Esophagus squamous epithelium (tissue), 5 donors: ENCODE results near the gene LRBA. TPM values are rescaled to one million over a fixed set of nuclear protein-coding genes. Genes with fewer than 3 reads are reported as not detected.

Source experiments
- DNase-seq: peaks from one replicate; lab custom pipeline; 2025; lab: John Stamatoyannopoulos, UW
- H3K27ac ChIP-seq, 4 donors: fragments of 200-600 bp; sonication (generic); one replicate each; pipeline ENCODE4 v1.5.1; 2016 to 2019; ENCODE audit warnings: mild to moderate bottlenecking in 1 of 4
- H3K27me3 ChIP-seq, 4 donors: fragments of 200-600 bp; sonication (generic); 1 replicate in 3 of 4; 2 replicates in 1 of 4; pipeline versions ENCODE4 v1.5.1 to v1.6.0; 2017 to 2021; ENCODE audit warnings: antibody characterized with exemption in 1 of 4
- H3K36me3 ChIP-seq, 3 donors: fragments of 200-600 bp; sonication (generic); one replicate each; pipeline ENCODE4 v1.5.1; 2016 to 2019
- H3K4me1 ChIP-seq, 3 donors: fragments of 200-600 bp; sonication (generic); one replicate each; pipeline ENCODE4 v1.5.1; 2017 to 2019
- H3K4me3 ChIP-seq, 4 donors: fragments of 200-600 bp; sonication (generic); 1 replicate in 3 of 4; 2 replicates in 1 of 4; pipeline ENCODE4 v1.5.1; 2016 to 2019; ENCODE audit warnings: mild to moderate bottlenecking in 2 of 4, moderate library complexity in 1 of 4
- H3K9me3 ChIP-seq, 3 donors: fragments of 200-600 bp; sonication (generic); one replicate each; pipeline ENCODE4 v1.5.1; 2016 to 2019
- POLR2A ChIP-seq, 4 donors: fragments of 450-650 bp; IDR thresholded peaks; one replicate each; pipeline ENCODE4 v1.6.1; 2017; ENCODE audit warnings: antibody characterized with exemption in 4 of 4, mild to moderate bottlenecking in 4 of 4, moderate library complexity in 3 of 4
- WGBS, 2 donors: methylation state at CpG; one replicate each; pipeline ENCODE4 v1.1.5; 2018; 5-methylcytosine and 5-hydroxymethylcytosine counted together
- intact Hi-C: fragments of 100-400 bp; cut with DNase I; formaldehyde crosslinking; loops from one replicate; pipeline ENCODE4 v1.15.0; 2022
- total RNA-seq, 4 donors: library from RNA; depleted of rRNA; stranded (reverse); fragments of >200 nt; gene quantifications; one replicate each; pipeline ENCODE4 v1.1.0, GENCODE V29; 2016
- TF ChIP-seq, protein P1 (sequence below), 6 experiments: fragments of 450-650 bp in 4 of 6; fragments of 200-600 bp in 2 of 6; sonication (generic) in 2 of 6; IDR thresholded peaks; one replicate each; pipeline ENCODE4 v1.5.1; 2016 to 2019; ENCODE audit warnings: antibody characterized with exemption in 6 of 6, mild to moderate bottlenecking in 4 of 6, moderate library complexity in 4 of 6
- donor health status: DM: yes; HTN: yes; CAD: no.

LRBA gene
- total RNA-seq, 4 donors from 2014 or later: 54.7 to 91.8 (median 66.2) TPM

DNA sequence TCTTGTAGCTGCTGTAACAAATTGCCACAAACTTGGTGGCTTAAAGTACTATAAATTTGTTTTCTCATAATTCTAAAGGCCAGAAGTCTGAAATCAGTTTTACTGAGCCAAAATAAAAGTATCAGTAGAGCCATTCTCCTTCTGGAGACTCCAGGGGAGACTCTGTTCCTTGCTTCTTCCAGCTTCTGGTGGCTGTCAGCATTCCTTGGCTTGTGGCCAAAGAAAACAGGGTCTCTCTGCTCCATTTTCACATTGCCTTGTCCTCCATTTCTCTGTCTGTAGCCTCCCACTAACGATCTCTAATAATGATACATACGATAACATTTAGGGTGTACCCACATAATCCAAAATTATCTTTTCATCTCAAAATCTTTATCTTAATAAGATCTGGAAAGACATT lies 232.8 kb downstream of the LRBA start:
- Histone ChIP-seq H3K4me1 (no peaks in the 10 kb centered on the region), H3K27ac (no peak overlapping the region), H3K9me3 (no peaks in the 10 kb centered on the region), H3K4me3 (no peak overlapping the region), H3K27me3 (no peaks in the 10 kb centered on the region), H3K36me3 (no peaks in the 10 kb centered on the region)
- 86 to 93% methylated on average over 2 of the region's 2 CpGs for WGBS, 2 donors
- intact Hi-C loops: no loop called here
- TF ChIP-seq, protein P1, sequence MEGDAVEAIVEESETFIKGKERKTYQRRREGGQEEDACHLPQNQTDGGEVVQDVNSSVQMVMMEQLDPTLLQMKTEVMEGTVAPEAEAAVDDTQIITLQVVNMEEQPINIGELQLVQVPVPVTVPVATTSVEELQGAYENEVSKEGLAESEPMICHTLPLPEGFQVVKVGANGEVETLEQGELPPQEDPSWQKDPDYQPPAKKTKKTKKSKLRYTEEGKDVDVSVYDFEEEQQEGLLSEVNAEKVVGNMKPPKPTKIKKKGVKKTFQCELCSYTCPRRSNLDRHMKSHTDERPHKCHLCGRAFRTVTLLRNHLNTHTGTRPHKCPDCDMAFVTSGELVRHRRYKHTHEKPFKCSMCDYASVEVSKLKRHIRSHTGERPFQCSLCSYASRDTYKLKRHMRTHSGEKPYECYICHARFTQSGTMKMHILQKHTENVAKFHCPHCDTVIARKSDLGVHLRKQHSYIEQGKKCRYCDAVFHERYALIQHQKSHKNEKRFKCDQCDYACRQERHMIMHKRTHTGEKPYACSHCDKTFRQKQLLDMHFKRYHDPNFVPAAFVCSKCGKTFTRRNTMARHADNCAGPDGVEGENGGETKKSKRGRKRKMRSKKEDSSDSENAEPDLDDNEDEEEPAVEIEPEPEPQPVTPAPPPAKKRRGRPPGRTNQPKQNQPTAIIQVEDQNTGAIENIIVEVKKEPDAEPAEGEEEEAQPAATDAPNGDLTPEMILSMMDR (IDR thresholded peaks at IDR 0.05): no peak
- TF ChIP-seq POLR2A (IDR thresholded peaks at IDR 0.05): no peak
- no peak for DNase-seq

DNA sequence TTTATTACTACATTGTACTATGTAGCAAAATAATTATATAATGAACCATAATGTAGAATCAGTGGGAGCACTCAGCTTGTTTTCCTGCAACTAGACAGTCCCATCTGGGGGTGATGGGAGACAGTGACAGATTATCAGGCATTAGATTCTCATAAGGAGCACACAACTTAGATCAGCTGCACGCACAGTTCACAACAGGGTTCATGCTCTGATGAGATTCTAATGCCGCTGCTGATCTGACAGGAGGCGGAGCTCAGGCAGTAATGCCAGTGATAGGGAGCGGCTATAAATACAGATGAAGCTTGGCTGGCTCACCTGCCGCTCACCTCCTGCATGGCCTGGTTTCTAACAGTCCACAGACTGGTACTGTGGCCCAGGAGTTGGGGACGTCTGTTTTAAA lies 233.9 kb downstream of the LRBA start:
- Histone ChIP-seq H3K9me3 (no peaks in the 10 kb centered on the region), H3K36me3 (no peaks in the 10 kb centered on the region), H3K27me3 (no peaks in the 10 kb centered on the region), H3K4me1 (no peaks in the 10 kb centered on the region), H3K27ac (no peak overlapping the region), H3K4me3 (no peak overlapping the region)
- DNase-seq: no peak
- WGBS, 2 donors: 88 to 93% methylated on average over 6 of the region's 6 CpGs
- intact Hi-C loops: no loop called here
- TF ChIP-seq, protein P1 (IDR thresholded peaks at IDR 0.05): no peak
- no peak for TF ChIP-seq POLR2A (IDR thresholded peaks at IDR 0.05)

DNA sequence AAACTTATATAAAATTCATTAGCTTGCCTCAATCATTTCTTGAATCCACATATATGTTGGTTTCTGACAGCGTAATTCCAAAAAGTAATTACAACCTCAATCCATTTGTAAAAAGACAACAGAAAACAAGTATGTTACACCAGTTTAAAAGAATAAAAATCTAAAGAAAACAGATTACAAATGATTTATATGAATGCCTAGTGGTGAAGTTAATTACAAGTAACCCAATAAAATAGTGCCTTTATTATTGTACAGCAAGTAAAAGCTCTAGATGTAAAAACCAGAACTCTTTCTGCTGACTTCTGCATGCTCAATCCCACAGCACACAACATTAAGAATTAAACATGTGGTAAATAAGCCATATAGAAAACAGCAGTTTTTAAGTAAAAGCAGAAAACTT lies 235.4 kb downstream of the LRBA start:
- intact Hi-C loops: no loop called here
- H3K4me1 ChIP-seq: no peaks in the 10 kb centered on the region
- no peak overlapping the region for H3K4me3 ChIP-seq
- DNase-seq: no peak
- no peaks in the 10 kb centered on the region for H3K27me3 ChIP-seq
- WGBS, 2 donors: 90 to 97% methylated on average over 1 of the region's 1 CpG
- no peak overlapping the region for H3K27ac ChIP-seq
- no peaks in the 10 kb centered on the region for H3K9me3 ChIP-seq
- no peak for TF ChIP-seq POLR2A (IDR thresholded peaks at IDR 0.05)
- TF ChIP-seq, protein P1 (IDR thresholded peaks at IDR 0.05): no peak
- H3K36me3 ChIP-seq: no peaks in the 10 kb centered on the region

DNA sequence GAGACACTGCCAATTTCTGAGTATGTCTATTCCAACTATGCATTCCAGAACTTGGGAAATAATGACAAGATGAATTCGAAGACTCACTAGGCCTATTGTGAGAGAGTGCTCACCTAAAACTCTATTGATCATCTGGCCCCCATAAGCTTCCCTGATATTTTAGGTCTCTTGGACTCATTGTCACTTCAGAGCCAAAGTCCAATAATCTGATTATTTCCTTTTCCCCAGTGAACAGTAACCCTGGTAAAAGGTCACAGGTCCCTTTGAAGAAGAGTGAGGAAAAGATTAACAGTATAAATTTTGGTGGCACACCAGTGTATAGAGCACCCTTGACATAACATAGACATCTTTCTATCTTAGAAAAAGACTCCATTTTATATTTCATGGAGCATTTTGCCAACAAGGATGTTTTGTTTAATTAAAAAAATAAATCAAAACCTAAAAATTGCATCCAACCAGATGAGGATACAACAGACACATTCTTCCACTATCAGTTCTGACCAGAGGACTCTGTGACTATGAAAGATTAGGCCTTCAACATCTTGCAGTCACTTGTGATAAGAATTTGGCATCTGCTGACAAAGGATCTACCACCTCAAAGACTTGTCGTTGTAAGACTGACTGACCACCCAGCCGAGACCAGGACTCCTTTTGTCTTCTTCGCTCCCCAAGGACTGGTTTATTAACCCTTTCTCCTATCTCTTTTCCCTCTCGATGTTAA lies 241.2 kb downstream of the LRBA start:
- Histone ChIP-seq H3K4me1 (no peaks in the 10 kb centered on the region), H3K4me3 (no peak overlapping the region), H3K9me3 (no peaks in the 10 kb centered on the region), H3K27ac (no peak overlapping the region), H3K27me3 (no peaks in the 10 kb centered on the region), H3K36me3 (peaks cover 0 to 17% (median 0%) of the 10 kb centered on the region in 3 donors)
- no peak for DNase-seq
- WGBS, 2 donors: 87 to 89% methylated on average over 5 of the region's 5 CpGs
- TF ChIP-seq, protein P1 (IDR thresholded peaks at IDR 0.05): no peak
- TF ChIP-seq POLR2A (IDR thresholded peaks at IDR 0.05): no peak
- intact Hi-C loops: no loop called here

DNA sequence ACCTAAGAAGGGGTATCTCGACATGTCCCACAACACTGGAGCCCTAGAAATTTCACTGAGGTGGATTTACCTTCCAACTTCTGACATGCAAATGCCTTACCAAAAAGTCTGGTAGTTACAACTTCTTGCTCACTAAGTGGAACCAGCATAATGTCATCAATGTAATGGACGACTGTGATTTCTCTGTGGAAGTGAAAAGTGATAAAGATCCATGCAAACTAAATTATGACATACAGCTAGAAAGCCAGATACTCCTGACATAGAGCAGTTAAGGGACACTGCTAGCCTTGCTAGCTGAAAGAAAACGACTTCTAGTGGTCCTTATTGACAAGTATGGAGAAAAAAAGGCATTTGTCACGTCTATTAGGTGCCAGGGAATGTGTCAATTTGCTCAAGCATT lies 242.1 kb downstream of the LRBA start:
- intact Hi-C loops: no loop called here

More for the DNA sequence above, 242.1 kb downstream of the LRBA start:
- peaks cover 0 to 17% (median 0%) of the 10 kb centered on the region in 3 donors for H3K36me3 ChIP-seq
- H3K27ac ChIP-seq: no peak overlapping the region
- H3K27me3 ChIP-seq: no peaks in the 10 kb centered on the region
- no peaks in the 10 kb centered on the region for H3K9me3 ChIP-seq
- no peak for TF ChIP-seq POLR2A (IDR thresholded peaks at IDR 0.05)
- TF ChIP-seq, protein P1 (IDR thresholded peaks at IDR 0.05): no peak
- no peaks in the 10 kb centered on the region for H3K4me1 ChIP-seq
- 80 to 89% methylated on average over 4 of the region's 4 CpGs for WGBS, 2 donors
- H3K4me3 ChIP-seq: no peak overlapping the region
- DNase-seq: no peak
